SIG-M5 treated with dmso at 0.1 percent for 504 hours (cell line): ENCODE data around the gene ANK3.

Experiments
- DNase-seq: peaks from one replicate; lab custom pipeline; 2025; ENCODE audit not compliant: unreplicated experiment; lab: John Stamatoyannopoulos, UW

The ANK3 gene

DNA sequence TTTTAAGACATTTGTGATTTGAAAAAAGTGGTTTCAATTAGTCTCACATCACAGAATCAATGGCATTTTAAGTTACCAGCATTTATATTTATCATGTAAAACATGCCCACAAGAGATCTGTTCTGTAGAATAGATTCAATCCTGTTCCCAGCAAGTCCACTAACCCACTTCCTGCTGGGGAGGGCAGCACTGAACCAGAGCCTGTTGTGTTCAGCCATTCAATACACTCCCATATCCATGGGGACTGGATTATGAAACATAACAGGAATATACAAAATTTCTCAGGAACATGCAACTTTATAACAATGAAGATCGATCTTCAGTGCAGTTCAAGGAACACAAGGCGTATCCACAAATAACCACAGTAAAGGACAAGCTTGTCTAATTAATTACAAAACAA, 24.4 kb upstream of the ANK3 start:
- no peak for DNase-seq

DNA sequence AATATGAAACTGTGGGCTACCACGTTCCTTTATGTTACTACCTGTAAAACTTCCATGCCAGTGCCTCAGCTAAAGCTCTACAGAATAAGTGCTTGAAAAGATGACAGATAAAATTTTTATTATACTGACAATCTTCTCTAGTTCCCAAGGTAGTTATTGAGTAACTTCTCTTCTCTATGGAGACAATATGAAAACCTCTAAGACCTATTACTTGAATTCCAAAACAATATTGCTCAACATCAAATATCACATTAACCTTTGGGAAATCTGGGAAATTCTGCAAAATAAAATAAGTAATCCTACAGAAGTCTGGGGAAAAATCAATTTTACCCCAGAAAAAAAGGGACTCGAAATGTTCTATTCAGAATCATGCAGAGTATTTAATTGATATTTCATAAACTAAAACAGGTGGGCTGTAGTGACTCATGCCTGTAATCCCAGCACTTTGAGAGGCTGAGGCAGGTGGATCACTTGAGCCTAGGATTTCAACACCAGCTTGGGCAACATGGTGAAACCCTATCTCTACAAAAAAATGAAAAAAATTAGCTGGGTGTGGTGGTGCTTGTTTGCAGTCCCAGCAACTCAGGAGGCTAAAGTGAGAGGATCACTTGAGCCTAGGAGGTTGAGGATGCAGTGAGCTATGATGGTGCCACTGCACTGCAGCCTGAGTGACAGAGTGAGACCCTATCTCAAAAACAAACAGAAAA, 23.8 kb upstream of the ANK3 start:
- DNase-seq, result no peak

DNA sequence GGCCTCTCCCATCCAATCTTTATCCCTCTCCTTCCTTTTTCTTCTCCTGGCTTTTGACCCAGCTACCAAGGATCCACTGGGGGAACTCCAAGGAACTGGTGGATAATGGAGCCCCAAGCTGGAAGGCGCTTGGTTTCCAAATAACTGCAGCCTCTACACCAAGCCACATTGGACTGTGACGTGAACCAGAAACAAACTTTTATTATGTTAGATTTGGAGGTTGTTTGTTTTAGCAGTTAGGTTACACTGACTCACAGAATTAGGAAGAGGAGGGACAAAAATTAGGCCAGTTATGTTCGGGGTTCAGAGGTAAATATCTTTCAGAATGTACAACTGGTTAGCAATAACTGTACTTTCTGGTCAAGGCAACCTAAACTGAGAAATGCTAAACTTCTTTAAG, 21.3 kb upstream of the ANK3 start:
- no peak for DNase-seq

DNA sequence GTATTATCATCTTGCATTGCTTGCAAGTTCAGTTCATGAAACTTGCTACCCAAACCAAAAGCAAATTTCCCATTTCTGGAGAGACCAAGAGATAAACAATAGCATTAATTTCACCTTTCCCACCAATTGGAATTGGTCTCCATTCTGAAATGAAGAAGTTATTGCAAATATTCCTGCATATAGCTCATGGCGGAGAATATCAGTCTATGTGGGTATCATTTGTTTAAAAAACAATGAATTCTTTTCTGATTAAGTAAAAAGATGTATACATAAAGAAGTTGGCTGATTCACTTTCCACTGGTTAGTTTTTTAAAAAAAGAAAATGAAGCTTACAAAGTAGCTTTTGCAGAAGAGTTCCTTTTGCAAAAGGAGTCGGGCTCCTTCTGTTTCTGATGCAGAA, 19.5 kb upstream of the ANK3 start:
- DNase-seq, result no peak

DNA sequence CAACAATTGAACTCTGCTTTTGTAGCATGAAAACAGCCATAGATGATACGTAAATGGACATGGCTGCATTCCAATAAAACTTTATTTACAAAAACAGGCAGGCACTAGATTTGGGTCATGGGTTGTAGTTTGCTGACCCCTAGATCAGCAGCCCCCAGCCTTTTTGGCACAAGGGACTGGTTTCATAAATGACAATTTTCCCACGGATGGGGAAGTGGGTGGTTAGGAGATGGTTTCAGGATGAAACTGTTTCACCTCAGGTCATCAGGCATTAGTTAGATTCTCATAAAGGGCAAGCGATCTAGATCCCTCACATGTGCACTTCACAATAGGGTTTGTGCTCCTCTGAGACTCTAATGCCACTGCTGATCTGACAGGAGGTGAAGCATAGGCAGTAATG, 16.5 kb upstream of the ANK3 start:
- DNase-seq, result no peak

DNA sequence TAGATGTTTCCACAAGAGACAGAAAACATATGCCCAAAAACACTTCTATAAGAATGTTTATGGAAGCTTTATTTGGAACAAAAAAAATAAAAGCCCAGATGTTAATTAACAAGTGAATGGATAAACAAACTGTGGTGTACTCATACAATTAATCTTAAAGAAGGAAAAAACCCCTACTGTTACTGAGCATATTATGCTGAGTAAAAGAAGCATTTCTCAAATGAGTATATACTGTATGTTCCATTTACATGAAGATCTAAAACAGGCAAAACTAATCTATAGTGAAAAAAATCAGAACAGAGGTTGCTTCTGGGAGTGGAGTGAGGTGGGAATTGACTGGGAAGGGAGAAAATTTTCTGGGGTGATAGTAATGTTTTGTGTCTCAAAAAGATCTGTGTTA, 15.5 kb upstream of the ANK3 start:
- no peak for DNase-seq

DNA sequence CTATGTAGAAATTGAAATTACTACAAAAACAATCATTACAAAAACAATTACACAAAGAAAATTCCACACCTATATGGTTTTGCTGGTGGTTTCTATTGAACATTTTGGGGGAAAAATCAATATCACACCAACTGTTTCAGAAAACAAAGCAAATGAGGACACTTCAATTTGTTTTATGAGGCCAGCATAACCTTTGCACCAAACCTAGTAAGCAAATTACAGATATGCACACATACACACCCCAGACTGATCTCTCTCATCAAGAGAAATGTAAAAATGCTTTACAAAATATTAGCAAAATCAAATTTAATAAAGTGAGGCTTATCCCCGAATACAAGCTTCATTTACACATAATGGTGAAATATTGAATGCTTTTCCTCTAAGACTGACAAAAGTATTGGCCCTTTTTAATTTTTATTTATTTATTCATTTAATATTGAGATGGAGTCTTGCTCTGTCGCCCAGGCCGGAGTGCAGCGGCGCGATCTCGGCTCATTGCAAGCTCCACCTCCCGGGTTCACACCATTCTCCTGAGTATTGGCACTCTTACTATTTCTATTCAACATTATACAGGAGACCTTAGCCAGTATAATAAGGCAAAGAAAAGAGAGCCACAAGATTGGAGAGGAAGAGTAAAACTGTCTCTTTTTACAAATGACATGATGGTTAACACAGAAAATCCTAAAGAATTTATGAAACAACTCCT, 13.6 kb upstream of the ANK3 start:
- no peak for DNase-seq

DNA sequence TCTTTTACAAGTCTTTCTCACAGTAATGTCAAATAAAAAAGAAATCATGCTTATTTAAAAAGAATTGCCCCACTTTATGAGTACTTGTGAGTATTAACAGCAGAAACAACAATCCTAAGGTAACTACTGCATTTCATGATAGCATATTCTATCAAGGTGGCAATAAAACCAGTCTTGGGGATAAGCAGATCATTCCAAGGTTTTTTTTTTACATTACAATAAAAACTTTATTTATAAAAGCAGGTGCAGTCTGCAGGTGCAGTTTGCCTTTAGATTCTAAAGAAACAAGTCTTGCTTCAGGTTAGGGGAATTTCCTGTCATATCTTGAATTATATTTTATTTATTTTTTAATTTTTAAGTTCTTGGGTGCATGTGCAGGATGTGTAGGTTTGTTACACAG, 10.7 kb upstream of the ANK3 start:
- DNase-seq, result no peak

DNA sequence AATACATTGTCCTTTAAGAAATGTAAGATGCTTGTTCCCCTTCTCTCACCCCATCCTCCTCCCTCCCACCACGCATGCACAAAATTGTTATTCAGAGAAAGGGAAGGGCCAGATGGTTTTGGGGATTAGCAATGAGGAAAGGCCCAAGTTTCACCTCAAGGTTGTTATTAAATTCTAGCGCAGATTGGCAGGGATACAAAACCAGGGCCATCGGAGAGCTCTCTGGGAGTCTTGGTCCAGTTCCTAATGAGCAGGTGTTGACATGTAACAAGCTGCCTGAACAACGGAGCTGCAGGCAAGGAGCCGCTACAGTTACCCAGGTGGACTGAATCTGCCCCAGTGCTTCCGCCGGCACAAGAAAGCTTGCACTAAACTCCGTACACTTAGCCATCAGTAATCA, 9.7 kb upstream of the ANK3 start:
- no peak for DNase-seq

DNA sequence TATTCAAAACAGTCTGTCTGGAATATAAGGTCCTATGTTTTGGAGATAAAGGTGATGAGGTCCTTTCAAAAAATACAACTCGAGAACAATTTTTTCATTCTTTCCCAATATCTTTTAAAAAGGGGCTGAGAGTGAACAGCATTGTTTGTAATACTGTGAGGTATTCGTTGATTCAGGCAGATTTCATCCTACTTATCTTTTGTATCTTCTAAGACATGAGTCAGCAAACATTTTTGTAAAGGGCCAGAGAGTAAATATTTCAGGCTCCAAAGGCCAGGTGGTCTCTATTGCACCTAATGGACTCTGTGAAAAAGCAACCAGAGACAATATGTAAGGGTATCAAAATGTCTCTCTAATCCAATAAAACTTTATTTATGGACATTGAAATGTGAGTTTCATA, 8.1 kb upstream of the ANK3 start:
- DNase-seq, result no peak

DNA sequence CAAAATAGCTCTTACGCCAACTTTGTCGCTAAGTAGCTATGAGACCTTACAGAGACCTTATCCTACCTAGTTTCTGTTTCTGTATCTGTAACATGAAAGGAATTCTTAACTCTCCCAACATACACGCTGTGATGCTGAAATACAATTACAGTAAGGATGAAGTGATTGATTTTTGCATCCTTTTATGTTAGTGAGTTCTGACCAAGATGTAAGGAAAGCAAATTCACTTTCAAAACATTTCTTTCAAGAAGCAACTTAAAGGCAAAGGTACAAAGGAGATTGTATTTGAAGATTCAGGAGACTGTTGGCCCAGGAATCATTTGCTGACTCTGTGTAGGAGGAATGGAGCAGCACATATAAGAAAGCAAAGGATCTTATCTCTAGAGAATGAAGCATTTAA, 7.1 kb upstream of the ANK3 start:
- no peak for DNase-seq

DNA sequence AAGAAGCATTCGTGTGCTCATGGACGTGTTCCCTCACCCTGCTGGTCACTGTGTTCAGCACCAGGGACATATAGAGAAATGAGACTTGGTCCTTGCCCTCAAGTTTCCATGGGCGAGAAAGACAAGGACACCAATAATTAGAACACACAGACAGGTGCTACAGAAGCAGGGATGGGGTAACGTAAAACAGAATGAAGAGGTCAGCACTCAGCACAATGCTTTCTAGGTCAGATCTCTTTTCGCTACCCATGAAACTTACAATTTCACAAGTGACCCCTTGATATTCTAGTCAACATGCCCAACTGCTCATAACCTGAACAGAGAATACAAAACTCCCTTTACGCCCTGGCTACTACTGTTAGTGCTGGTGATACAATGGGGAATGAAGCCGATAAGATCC, 6.0 kb upstream of the ANK3 start:
- DNase-seq, result no peak

DNA sequence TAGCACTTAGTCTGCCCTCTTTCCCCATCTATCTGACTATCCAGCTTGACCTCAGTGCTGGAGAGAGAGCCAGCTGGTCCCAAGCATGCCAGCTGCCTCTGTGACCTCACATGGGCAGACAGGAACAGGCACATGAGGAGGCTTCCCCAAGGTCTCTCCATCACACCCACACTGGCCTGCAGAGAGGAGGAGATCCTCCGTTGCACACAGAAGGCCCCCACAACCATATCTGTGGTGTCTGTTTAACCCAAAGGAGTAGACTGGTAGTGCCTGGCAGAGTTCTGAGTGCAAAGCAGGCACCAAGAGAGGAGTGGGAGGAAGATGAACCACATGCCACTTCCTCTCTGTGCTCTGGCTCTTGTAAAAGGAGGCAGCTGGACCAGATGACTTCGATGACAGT, 4.8 kb upstream of the ANK3 start:
- DNase-seq, result no peak

DNA sequence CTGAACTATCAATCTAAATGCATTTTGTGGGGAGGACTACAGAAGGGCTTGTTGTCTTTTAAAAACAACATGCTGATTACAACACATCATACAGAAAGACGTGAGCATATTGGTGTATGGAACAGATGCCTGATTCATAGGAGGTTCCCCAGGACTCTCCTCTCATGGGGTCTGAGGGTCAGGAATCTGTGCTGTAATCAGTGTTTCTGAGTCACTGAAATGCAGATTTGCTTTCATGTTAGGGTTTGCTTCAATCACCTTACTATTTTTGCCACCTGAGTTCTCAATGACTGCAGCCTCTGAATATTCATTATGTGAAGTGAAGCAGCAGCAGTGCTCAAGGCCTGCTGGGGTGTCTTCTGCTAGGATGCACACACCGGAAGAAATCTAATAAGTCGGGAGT, 550 bp upstream of the ANK3 start:
- no peak for DNase-seq

DNA sequence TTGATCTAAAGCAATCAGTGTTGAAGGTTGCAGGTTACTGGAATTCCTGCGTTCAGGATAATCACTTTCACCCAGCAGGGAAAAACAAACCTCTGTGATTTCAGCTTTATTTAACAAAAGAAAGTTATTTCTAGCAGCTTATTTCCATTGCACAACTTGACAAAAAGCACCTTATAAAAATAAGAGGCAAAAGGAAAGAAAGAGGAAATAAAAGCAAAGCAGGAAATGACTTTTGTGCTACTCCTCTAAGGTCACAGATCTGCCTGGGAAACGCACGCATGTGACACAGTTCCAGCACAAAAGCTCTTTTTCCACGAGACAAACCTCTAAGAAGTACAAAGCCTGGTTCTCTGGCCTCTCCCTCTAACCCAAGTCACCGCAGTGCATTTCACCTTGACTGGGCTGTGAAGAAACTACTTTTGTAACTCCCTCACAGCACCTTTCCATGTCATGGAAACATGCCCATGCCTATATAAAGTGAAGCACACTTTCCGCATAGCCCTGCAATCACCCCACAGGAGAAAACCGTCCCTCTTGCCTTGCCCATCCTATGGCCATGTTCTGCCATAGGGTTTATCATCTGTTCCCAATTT, 870 bp downstream of the ANK3 start:
- no peak for DNase-seq

DNA sequence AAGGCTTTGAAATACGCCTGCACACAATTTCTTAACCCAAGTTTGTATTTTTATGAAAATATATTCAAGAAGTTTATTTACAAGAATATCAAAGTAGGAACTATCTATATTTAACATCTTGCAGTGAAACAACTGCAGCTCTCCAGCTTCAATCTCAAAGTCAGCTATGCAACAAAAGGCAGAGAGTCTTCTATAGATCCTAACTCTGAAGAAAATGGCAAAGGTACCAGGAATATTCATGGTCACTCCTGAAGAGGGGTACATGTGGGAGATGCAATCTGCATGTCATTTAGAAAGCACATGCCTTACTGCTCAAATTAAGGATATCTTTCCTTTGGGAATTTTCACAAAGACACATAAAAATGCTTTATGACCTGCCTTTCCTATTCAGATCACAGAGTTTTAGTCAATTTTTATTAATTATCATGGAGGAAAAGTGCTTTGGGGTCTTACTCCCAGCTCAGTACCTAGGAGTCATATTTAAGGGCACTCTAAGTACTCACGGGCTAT, 1.5 kb downstream of the ANK3 start:
- no peak for DNase-seq

DNA sequence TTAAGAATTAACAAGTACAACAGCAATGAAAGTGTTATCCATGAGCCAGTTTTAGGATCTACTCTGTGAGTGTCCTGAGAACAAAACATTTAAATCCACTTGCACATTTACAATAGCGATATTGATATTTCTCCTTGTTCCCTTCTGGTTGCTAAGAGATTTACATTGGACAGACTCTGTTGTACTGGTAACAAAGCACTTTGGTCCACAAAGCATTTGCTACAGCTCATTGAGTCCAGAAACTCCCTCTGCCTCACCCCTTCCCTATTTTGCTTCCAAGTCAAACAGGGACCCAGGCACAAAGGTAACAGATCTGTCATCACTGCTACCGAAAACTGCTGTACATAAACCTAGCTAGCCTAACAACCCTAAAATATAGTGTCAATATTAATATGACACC, 2.1 kb downstream of the ANK3 start:
- DNase-seq, result no peak

DNA sequence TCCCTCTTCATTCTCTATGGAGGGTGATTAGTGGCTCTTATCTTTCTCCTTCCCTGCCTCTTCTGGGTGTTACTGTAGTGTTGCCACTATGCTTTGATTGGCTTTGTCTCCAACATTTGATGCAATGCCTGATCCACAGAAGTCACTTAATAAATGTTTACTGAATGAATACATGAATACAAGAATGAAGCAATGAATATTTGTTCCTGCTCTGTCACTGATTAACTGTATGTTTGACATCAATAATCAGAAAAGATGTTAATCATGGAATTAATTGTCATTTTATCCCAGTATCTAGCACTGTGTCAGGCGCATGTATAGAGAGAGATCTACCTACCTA, 4.3 kb downstream of the ANK3 start:
- DNase-seq, result no peak

DNA sequence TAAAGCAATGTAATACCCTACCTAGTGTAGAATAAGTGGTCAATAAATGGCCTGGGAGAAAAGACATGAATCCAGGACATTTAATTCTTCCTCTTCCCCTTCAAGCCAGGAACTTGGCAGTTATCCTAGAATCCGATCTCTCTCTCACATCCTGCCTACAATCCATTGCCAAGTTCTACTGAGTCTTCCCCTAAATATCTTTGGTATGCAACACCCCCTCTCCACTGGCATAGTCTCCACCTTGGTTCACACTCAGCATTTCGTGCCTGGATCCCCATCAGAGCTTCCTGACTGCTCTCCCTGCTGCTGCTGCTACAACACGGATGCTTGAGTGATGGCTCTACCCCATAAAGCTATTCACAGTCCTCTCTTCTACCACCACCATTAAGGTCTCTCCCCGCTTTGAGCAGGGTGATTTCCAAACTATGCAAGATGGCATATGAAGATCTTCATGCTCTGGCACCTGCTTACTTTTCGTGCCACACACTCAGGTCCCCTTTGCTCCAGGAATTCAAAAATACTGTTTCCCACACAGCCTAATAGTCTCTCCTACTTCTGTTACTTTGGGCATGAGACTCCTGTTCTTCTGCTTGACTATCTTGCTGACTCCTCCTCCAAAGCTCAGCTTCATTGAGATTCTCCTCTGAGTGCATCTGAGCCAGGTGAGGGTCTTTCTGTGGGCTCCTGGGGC, 4.8 kb downstream of the ANK3 start:
- no peak for DNase-seq

DNA sequence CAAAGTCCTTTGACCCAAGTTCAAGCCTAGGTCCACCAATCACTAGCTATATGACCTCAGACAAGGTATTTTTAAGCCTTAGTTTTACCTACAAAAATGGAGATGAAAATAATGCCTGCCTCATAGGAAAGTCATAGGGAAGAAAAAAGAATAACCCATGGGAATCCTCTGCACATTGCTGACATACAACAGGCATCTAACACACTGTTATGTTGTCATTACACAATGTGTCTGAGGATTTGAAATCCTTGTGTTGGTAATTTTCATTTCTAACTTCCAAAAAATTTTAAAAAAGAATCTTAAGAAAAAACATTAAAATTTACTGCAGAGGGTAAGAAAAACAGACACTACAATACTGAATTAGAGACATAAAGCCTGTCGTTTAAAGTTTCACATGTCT, 5.7 kb downstream of the ANK3 start:
- DNase-seq, result no peak

DNA sequence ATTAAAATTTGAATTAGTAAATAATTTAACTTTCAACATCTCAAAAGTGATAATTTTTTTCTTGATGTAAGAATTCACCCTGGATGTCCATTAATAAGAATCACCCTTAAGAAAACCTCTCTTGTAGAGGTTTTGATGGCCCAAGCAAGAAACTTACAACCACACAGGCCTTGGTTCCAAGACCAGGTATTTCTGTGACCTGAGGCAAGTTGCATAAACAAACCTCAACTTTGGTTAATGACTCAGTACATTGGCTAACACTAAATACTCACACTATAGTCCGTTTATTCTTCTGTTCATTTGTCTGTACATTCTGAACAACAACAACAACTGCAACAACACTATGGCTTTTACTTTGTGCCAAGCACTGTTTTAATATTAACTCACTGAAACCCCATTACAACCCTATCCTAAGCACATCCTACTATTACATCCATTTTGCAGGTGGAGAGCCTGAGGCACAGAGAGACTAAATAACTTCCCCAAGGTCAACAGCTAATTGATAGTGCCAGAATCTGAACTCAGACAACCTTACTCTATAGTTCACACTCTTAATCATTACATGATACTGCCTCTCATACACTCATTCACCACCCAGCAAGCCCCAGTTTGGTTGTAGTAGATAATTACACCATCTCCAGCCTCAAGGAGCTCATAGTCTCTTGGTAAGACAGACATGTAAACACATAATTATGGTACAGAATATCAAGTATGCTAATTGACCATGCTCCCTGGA, 6.6 kb downstream of the ANK3 start:
- no peak for DNase-seq
